BJ (cell line): ENCODE results near the gene ADGRG4. TPM values are rescaled to one million over a fixed set of nuclear protein-coding genes. Genes with fewer than 3 reads are reported as not detected.

Experiments used
- CTCF ChIA-PET: fragments of 350-600 bp; formaldehyde crosslinking; extraction: SDS; loops from one replicate; lab custom pipeline; 2021; ENCODE audit warnings: antibody characterized with exemption, inconsistent platforms; lab: Yijun Ruan, JAX
- POLR2A ChIA-PET: fragments of 300-600 bp; sonication (Branson Sonifier 250); formaldehyde crosslinking; extraction: SDS; loops from one replicate; lab custom pipeline; 2021; ENCODE audit warnings: antibody characterized with exemption; lab: Charles Lee
- DNase-seq: peaks from one replicate; pipeline ENCODE4 v3.0.0-alpha.2; 2011; ENCODE audit warnings: low read depth
- H3K27me3 ChIP-seq: 2 replicates; pipeline ENCODE4 v1.6.0; 2011; ENCODE audit warnings: low read length; ENCODE audit not compliant: control insufficient read depth, insufficient read depth
- H3K36me3 ChIP-seq: 2 replicates; pipeline ENCODE4 v1.5.1; 2011; ENCODE audit warnings: low read length; ENCODE audit not compliant: control insufficient read depth, insufficient read depth
- H3K4me3 ChIP-seq: 2 replicates; pipeline ENCODE4 v1.5.1; 2011; ENCODE audit warnings: low read depth, mild to moderate bottlenecking, control low read depth, low read length
- polyA plus RNA-seq: library from polyadenylated mRNA; depleted of rRNA; stranded (reverse); fragments of >200 nt; gene quantifications from 2 replicates; pipeline ENCODE4 v1.2.3, GENCODE V29; 2011
- TF ChIP-seq, protein P1 (sequence below): IDR thresholded peaks from 2 replicates; pipeline ENCODE4 v1.5.1; 2011; ENCODE audit warnings: low read depth, mild to moderate bottlenecking, control low read depth, inconsistent platforms, low read length, moderate library complexity; ENCODE audit not compliant: insufficient read depth

Gene ADGRG4
- polyA plus RNA-seq, 1 experiment = 0.01 TPM

DNA sequence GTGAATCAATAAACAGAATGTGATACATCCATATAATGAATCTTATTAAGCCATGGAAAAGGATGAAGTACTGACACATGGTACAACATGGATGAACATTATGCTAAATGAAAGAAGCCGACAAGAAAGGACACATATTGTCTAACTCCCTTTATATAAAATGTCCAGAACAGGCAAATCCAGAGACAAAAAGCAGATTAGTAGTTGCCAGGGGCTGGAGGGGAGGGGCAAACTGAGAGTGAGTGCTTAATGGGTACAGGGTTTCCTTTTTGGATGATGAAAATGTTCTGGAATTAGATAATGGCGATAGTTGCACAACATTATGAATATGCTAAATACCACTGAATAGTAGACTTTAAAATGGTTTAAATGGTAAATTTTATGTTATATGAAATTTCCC is 17.4 kb downstream of the ADGRG4 start:
- no peak overlapping the region for H3K4me3 ChIP-seq
- H3K36me3 ChIP-seq = no peaks in the 10 kb centered on the region
- TF ChIP-seq, protein P1, sequence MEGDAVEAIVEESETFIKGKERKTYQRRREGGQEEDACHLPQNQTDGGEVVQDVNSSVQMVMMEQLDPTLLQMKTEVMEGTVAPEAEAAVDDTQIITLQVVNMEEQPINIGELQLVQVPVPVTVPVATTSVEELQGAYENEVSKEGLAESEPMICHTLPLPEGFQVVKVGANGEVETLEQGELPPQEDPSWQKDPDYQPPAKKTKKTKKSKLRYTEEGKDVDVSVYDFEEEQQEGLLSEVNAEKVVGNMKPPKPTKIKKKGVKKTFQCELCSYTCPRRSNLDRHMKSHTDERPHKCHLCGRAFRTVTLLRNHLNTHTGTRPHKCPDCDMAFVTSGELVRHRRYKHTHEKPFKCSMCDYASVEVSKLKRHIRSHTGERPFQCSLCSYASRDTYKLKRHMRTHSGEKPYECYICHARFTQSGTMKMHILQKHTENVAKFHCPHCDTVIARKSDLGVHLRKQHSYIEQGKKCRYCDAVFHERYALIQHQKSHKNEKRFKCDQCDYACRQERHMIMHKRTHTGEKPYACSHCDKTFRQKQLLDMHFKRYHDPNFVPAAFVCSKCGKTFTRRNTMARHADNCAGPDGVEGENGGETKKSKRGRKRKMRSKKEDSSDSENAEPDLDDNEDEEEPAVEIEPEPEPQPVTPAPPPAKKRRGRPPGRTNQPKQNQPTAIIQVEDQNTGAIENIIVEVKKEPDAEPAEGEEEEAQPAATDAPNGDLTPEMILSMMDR = no peak
- POLR2A ChIA-PET = no interaction called here
- H3K27me3 ChIP-seq = no peaks in the 10 kb centered on the region
- no peak for DNase-seq
- CTCF ChIA-PET = no interaction called here

DNA sequence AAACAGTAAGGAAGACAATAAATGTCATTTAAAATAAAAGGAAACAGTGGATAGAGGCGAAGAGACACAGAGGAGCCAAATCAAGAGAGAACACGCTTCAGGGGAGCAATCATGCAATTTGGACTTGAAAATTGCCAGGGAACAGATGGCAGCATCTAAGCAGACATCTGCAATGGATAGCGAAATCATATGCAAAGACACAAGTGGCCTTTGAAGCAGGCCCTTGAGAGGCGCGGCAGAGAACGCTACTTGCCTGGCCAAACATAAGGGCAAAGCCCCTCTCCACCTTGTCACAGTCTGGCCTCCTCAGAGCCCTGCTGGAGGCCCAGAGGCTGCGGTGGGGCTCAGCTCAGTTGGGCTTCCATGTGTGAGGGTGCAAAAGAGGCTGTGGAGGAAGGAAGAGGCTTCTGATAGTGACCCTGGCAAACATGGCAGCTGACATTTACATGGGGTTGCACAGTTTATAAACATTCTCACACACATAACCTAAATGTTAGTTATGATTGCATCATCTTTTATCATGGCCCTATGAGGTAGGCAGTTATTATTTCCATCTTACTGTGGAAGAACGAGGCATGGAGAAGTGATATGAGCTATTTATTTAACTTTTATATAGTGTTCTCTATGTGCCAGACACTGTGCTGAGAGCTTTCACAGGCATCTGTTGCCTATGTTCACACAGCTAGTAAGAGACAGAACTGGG is 18.3 kb downstream of the ADGRG4 start:
- TF ChIP-seq, protein P1 = no peak
- ChIA-PET POLR2A (no interaction called here), CTCF (no interaction called here)
- Histone ChIP-seq H3K36me3 (no peaks in the 10 kb centered on the region), H3K4me3 (no peak overlapping the region), H3K27me3 (no peaks in the 10 kb centered on the region)
- no peak for DNase-seq

DNA sequence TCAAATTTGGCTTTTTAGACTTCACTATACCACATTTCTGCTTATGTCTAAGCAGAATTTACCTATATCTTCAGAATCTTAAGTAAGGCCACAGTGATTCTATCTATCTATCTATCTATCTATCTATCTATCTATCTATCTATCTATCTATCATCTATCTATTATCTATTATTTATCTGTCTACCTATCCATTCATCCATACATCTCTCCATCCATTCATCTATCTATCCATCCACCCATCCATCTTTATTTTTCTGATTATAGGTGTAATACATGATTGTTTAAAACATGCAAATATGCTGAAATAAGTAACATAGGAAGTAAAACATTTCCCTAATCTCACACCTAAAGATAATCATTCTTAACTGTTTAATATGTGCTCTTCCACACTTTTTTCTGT is 18.8 kb downstream of the ADGRG4 start:
- no peak for DNase-seq
- Histone ChIP-seq H3K27me3 (no peaks in the 10 kb centered on the region), H3K4me3 (no peak overlapping the region), H3K36me3 (no peaks in the 10 kb centered on the region)
- TF ChIP-seq, protein P1 = no peak
- ChIA-PET POLR2A (no interaction called here), CTCF (no interaction called here)

GRCh38 chrX:136321532-136321931 is 20.8 kb downstream of the ADGRG4 start:
- no peak overlapping the region for H3K4me3 ChIP-seq
- no peaks in the 10 kb centered on the region for H3K27me3 ChIP-seq
- TF ChIP-seq, protein P1 = no peak
- no peaks in the 10 kb centered on the region for H3K36me3 ChIP-seq
- ChIA-PET CTCF (no interaction called here), POLR2A (no interaction called here)
- no peak for DNase-seq

DNA sequence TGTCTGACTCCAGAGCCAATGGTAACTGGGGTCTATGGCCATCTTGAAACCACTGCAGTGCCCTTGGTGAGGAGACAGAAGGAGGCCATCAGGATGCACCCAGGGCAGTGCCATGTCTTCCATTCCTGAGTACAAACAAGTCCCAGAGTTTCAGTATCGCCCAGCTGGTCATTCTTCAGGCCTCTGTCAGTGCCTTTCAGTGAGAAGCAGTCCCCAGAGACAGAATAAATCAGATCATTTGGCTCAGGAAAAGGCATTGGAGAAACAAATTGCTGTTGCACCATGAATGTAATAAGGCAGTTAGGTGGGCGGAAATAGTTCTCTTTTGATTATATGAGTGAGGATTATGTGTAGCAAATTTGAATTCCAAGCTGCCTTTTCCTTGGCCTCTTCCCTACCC is 21.3 kb downstream of the ADGRG4 start:
- Histone ChIP-seq H3K4me3 (no peak overlapping the region), H3K27me3 (no peaks in the 10 kb centered on the region), H3K36me3 (no peaks in the 10 kb centered on the region)
- DNase-seq = no peak
- ChIA-PET CTCF (no interaction called here), POLR2A (no interaction called here)
- TF ChIP-seq, protein P1 = no peak
